Measurements from ENCODE around the gene PIM2. TPM values are rescaled to one million over a fixed set of nuclear protein-coding genes. Genes with fewer than 3 reads are reported as not detected.
A peak's percentile ranks its signal among the peaks of the same experiment; 100 is the strongest.

PIM2 gene
- total and polyA plus RNA-seq, 9 of the 15 experiments (the other 6 are each of a cell fraction or from before 2014, with no cell fraction given), result 67.6 to 191 (median 108) TPM

GRCh38 chrX:48918643-48919340 lies at the start of gene PIM2 (continued):
- TF ChIP-seq KDM4B (IDR thresholded peaks at IDR 0.05; ENCODE audit: borderline replicate concordance in 2 of 2, low read depth in 1 of 2), result no peak
- TF ChIP-seq ZNF77 (CRISPR knock-in tag; IDR thresholded peaks at IDR 0.05), result no peak
- TF ChIP-seq MYNN (IDR thresholded peaks at IDR 0.05), result peak; percentile 50; the same call in 1 of the 2 replicates
- no peak for TF ChIP-seq MYNN (CRISPR knock-in tag; IDR thresholded peaks at IDR 0.05)
- TF ChIP-seq ZNF143 (CRISPR knock-in tag; IDR thresholded peaks at IDR 0.05), result no peak
- TF ChIP-seq ZNF655 (CRISPR knock-in tag; IDR thresholded peaks at IDR 0.05), result no peak
- TF ChIP-seq LCOR (CRISPR knock-in tag; IDR thresholded peaks at IDR 0.05), result no peak; the same call in 1 of the 2 replicates
- no peak for TF ChIP-seq ZFP1 (CRISPR knock-in tag; IDR thresholded peaks at IDR 0.05)
- TF ChIP-seq HMGN3 (IDR thresholded peaks at IDR 0.05; ENCODE audit: borderline replicate concordance, extremely low read depth, insufficient read length, low read depth, low read length), result no peak
- TF ChIP-seq SMARCA5 (IDR thresholded peaks at IDR 0.05), result no peak
- no peak for TF ChIP-seq NFATC3 (IDR thresholded peaks at IDR 0.05)
- no peak for TF ChIP-seq ZNF134 (CRISPR knock-in tag; conservative IDR thresholded peaks at IDR 0.05)
- TF ChIP-seq POLR2B (IDR thresholded peaks at IDR 0.05; ENCODE audit: low read depth, partially characterized antibody), result peak; percentile 82
- TF ChIP-seq SMAD1 (IDR thresholded peaks at IDR 0.05; ENCODE audit: low read depth, low read length, partially characterized antibody), result peak; percentile 77
- TF ChIP-seq ZNF282 (CRISPR knock-in tag; IDR thresholded peaks at IDR 0.05), result no peak
- TF ChIP-seq MTF1 (CRISPR knock-in tag; IDR thresholded peaks at IDR 0.05; ENCODE audit: borderline replicate concordance), result no peak
- no peak for TF ChIP-seq ZNF511 (CRISPR knock-in tag; IDR thresholded peaks at IDR 0.05)
- TF ChIP-seq ELK3 (CRISPR knock-in tag; IDR thresholded peaks at IDR 0.05), result no peak
- no peak for TF ChIP-seq THRB (CRISPR knock-in tag; conservative IDR thresholded peaks at IDR 0.05)
- 0 out of 2 replicates have a peak, but pooled peaks have one; percentile 14 for TF ChIP-seq PKNOX1 (IDR thresholded peaks at IDR 0.05)
- TF ChIP-seq XRCC5 (IDR thresholded peaks at IDR 0.05; ENCODE audit: low read depth, low read length), result no peak
- TF ChIP-seq BACH1 (tag; IDR thresholded peaks at IDR 0.05), result no peak
- no peak for TF ChIP-seq HIVEP1 (CRISPR knock-in tag; IDR thresholded peaks at IDR 0.05)
- peak in 1 of 2 experiments; percentile 91; a peak in 2 of 4 replicates for TF ChIP-seq NONO (IDR thresholded peaks at IDR 0.05; ENCODE audit: low read depth in 2 of 2, low read length in 1 of 2)
- TF ChIP-seq ATF7 (IDR thresholded peaks at IDR 0.05), result no peak
- no peak for TF ChIP-seq ZNF695 (CRISPR knock-in tag; IDR thresholded peaks at IDR 0.05)

Data from K562 (cell line).